ENCODE data around the gene CDKN1B. TPM values are rescaled to one million over a fixed set of nuclear protein-coding genes. Genes with fewer than 3 reads are reported as not detected.

The CDKN1B gene
- total RNA-seq, 1 donor from 2014 or later, result 28.3 TPM

- no peaks in the 10 kb centered on the region for H3K36me3 Mint-ChIP-seq
- H3K4me1 Mint-ChIP-seq, result peaks cover 13% of the 10 kb centered on the region
Measured at GRCh38 chr12:12701457-12701856, 15.7 kb upstream of the CDKN1B start.

DNA sequence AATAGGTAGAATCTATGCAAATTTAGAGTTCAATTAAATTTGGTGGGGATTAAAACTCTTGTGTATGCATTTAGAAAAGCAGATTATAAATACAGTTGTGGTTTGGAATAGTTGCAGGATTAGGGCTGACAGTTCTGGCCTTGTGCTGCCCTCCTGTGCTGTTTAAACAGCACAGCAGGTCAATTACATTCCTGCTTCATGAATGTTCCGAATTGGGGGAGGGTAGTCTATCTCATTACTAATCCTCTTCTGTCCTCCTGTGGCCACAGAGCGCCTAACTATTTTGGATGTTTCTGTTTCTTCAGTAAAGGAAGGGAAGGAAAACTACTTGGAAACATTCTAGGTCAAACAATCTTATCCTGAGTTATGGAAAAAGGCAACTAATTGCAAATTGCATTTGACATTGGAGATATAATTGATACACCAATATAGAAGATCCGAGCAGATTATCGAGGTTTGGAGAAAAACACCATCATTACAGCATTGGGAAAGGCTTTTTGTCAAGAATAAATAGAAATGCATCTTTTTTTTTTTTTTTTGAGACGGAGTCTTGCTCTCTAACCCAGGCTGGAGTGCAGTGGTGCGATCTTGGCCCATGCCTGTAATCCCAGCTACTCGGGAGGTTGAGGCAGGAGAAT, 12.5 kb upstream of the CDKN1B start:
- Mint-ChIP-seq H3K27me3 (ENCODE audit: low read depth) (no peaks in the 10 kb centered on the region), H3K4me1 (peaks cover 5% of the 10 kb centered on the region), H3K27ac (no peak overlapping the region), H3K4me3 (no peak overlapping the region), H3K9me3 (no peaks in the 10 kb centered on the region), H3K36me3 (no peaks in the 10 kb centered on the region)
- DNase-seq (ENCODE audit: low spot score in 2 of 2, unreplicated experiment in 2 of 2), result no peak
- TF ChIP-seq CTCF (IDR thresholded peaks at IDR 0.05; ENCODE audit: unreplicated experiment), result peak; percentile 52

More at GRCh38 chr12:12701457-12701856, 15.7 kb upstream of the CDKN1B start:
- no peak for DNase-seq (ENCODE audit: low spot score in 2 of 2, unreplicated experiment in 2 of 2)
- no peak for TF ChIP-seq CTCF (IDR thresholded peaks at IDR 0.05; ENCODE audit: unreplicated experiment)
- Mint-ChIP-seq H3K27me3 (ENCODE audit: low read depth) (no peaks in the 10 kb centered on the region), H3K9me3 (no peaks in the 10 kb centered on the region), H3K4me3 (no peak overlapping the region), H3K27ac (no peak overlapping the region)

GRCh38 chr12:12705838-12706520, 11.2 kb upstream of the CDKN1B start:
- H3K27me3 Mint-ChIP-seq (ENCODE audit: low read depth), result no peaks in the 10 kb centered on the region
- no peak overlapping the region for H3K27ac Mint-ChIP-seq
- H3K4me3 Mint-ChIP-seq, result no peak overlapping the region

DNA sequence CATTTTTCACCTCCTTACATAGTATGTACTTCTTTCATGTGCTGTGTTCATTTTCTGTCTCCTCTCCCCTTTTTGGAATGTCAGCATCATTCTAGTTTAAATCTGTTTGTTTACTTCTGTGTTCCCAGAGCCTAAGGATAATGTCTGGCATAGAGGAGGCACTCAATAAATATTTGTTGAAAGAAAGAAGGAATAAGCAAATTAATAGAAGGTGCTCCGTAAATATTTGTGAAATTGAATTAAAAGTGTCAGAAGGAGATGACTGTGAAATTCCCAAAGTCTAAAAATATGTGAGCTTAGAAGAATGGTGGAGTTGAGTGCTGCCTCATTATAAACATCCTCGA, 3.3 kb upstream of the CDKN1B start:
- Mint-ChIP-seq H3K27me3 (ENCODE audit: low read depth) (no peaks in the 10 kb centered on the region), H3K27ac (no peak overlapping the region), H3K4me3 (peak overlapping the region; percentile 46), H3K36me3 (no peaks in the 10 kb centered on the region), H3K4me1 (peaks cover 34% of the 10 kb centered on the region), H3K9me3 (no peaks in the 10 kb centered on the region)
- no peak for DNase-seq (ENCODE audit: low spot score in 2 of 2, unreplicated experiment in 2 of 2)
- TF ChIP-seq CTCF (IDR thresholded peaks at IDR 0.05; ENCODE audit: unreplicated experiment), result no peak

More at GRCh38 chr12:12705838-12706520, 11.2 kb upstream of the CDKN1B start:
- H3K9me3 Mint-ChIP-seq, result no peaks in the 10 kb centered on the region
- no peak for TF ChIP-seq CTCF (IDR thresholded peaks at IDR 0.05; ENCODE audit: unreplicated experiment)
- DNase-seq (ENCODE audit: low spot score in 2 of 2, unreplicated experiment in 2 of 2), result no peak
- H3K4me1 Mint-ChIP-seq, result peaks cover 5% of the 10 kb centered on the region
- no peaks in the 10 kb centered on the region for H3K36me3 Mint-ChIP-seq

DNA sequence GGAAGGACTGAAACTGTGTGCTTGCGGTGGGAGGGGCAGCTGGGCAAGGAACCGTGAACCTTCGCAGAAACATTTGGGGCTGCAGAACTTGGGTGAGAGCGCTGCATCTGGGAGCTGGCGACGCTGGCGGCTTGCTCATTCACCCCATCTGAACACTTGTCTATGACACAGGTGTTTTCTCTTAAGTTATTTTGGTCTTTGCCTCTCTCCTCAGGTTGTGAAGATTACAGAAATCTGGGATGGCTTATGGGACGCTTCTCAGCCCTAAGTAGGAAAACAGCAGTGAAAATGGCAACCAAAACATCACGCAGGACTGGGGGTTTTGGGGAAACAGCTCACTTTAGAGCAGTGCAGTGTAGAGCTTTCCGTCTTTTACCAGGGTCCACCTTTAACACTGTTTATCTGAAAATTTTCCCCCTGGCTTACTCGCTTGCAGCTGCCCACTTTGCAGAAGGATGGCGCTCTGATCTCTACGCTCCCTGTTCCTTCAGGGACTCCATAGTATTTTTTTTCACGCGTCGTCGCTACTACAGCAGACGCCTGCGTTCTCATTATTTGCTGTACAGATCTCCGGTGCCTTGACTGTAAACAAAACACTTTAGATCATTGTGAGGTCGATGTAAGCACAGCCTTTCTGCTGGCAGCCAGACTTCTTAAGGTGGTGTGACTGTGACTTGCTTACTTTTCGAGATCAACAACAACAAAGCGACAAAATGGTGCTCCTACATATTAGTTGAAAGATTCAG, 2.7 kb upstream of the CDKN1B start:
- Mint-ChIP-seq H3K4me3 (peak overlapping the region; percentile 46), H3K27ac (no peak overlapping the region), H3K36me3 (peaks cover under 1% of the 10 kb centered on the region), H3K9me3 (no peaks in the 10 kb centered on the region), H3K4me1 (peaks cover 39% of the 10 kb centered on the region), H3K27me3 (ENCODE audit: low read depth) (no peaks in the 10 kb centered on the region)
- no peak for DNase-seq (ENCODE audit: low spot score in 2 of 2, unreplicated experiment in 2 of 2)
- no peak for TF ChIP-seq CTCF (IDR thresholded peaks at IDR 0.05; ENCODE audit: unreplicated experiment)
